H1 (cell line): ENCODE results near the gene GGTLC2. TPM values are rescaled to one million over a fixed set of nuclear protein-coding genes. Genes with fewer than 3 reads are reported as not detected.

Experiments used
- BCL11A ChIP-seq, 2 experiments: IDR thresholded peaks; one replicate each; pipeline ENCODE4 v1.6.1; 2011; ENCODE audit warnings: low read depth in 2 of 2, low read length in 2 of 2, mild to moderate bottlenecking in 2 of 2
- CHD1 ChIP-seq: IDR thresholded peaks from 2 replicates; pipeline ENCODE4 v1.6.1; 2012; ENCODE audit warnings: low read depth, low read length, improper control_type of control experiment
- CHD7 ChIP-seq: fragments of 300-600 bp; sonication (generic); IDR thresholded peaks from 2 replicates; pipeline ENCODE4 v1.7.1; 2012; ENCODE audit warnings: low read length, moderate library complexity, mild to moderate bottlenecking, inconsistent platforms; ENCODE audit not compliant: insufficient replicate concordance
- NRF1 ChIP-seq: IDR thresholded peaks from 2 replicates; pipeline ENCODE4 v1.6.1; 2011; ENCODE audit warnings: mild to moderate bottlenecking, low read depth, low read length, improper control_type of control experiment
- SIN3A ChIP-seq, 2 experiments: IDR thresholded peaks in 1 of 2; conservative IDR thresholded peaks in 1 of 2; 2 replicates each; pipeline ENCODE4 v1.6.1; 2011 to 2012; ENCODE audit warnings: low read length in 2 of 2, improper control_type of control experiment in 1 of 2, low read depth in 1 of 2, mild to moderate bottlenecking in 1 of 2
- TBP ChIP-seq: IDR thresholded peaks from 2 replicates; pipeline ENCODE4 v1.6.1; 2011; ENCODE audit warnings: low read depth, low read length, improper control_type of control experiment
- USF2 ChIP-seq: IDR thresholded peaks from 2 replicates; pipeline ENCODE4 v1.6.1; 2011; ENCODE audit warnings: low read length, improper control_type of control experiment
- ZNF274 ChIP-seq: IDR thresholded peaks from 2 replicates; pipeline ENCODE4 v1.7.0; 2012; ENCODE audit warnings: low read length, borderline replicate concordance; ENCODE audit errors: extremely low read depth
- polyA plus RNA-seq, 7 experiments: library from polyadenylated mRNA; depleted of rRNA in 3 of 7; stranded (reverse) in 5 of 7; unstranded in 2 of 7; fragments of >200 nt in 5 of 7; fragments of 200-250 nt in 2 of 7; gene quantifications; 1 replicate in 5 of 7; 2 replicates in 1 of 7; 4 replicates in 1 of 7; pipeline versions ENCODE4 v1.2.1 to v1.2.3, GENCODE V29; 2011 to 2013; ENCODE audit warnings: missing spikeins in 2 of 7, mixed read lengths in 2 of 7
- total RNA-seq: library from RNA; stranded (reverse); fragmentation: NEBNext Ultra II Directional; extraction: Animal tissue kit (Norgen Biotek cat#: 25700); gene quantifications from 2 replicates; pipeline ENCODE4 v1.2.1, GENCODE V29; 2021

Gene GGTLC2
- total and polyA plus RNA-seq, 2 of the 8 experiments (the other 6 are each of a cell fraction or from before 2014, with no cell fraction given), result not detected

- no peak for TF ChIP-seq CHD1
- no peak for TF ChIP-seq USF2
- TF ChIP-seq SIN3A (conservative IDR thresholded peaks at IDR 0.05 in 1 of 2, IDR thresholded peaks at IDR 0.05 in 1 of 2; ENCODE audit: low read depth in 1 of 2, low read length in 2 of 2), result no peak
- no peak for TF ChIP-seq NRF1
- TF ChIP-seq TBP, result no peak
- no peak for TF ChIP-seq BCL11A (IDR thresholded peaks at IDR 0.05; ENCODE audit: low read depth in 2 of 2, low read length in 2 of 2)
- TF ChIP-seq ZNF274, result no peak
- no peak for TF ChIP-seq CHD7
Measured at GRCh38 chr22:22691716-22692701, 47.6 kb downstream of the GGTLC2 start (continued).
